ENCODE measurements around the gene CACNB4. TPM values are rescaled to one million over a fixed set of nuclear protein-coding genes. Genes with fewer than 3 reads are reported as not detected.
"Not testable (repeated sequence)": the region's sequence is repeated elsewhere in the genome, so short reads cannot be mapped to it uniquely, and the experiment has no call there.

CACNB4 gene
- total RNA-seq, 1 donor from 2014 or later, result 5.1 TPM

GRCh38 chr2:152126664-152127063 lies 27.8 kb upstream of the CACNB4 start:
- Mint-ChIP-seq H3K36me3 (ENCODE audit: unreplicated experiment) (no peaks in the 10 kb centered on the region), H3K27ac (ENCODE audit: unreplicated experiment) (no peak overlapping the region), H3K9me3 (ENCODE audit: unreplicated experiment) (no peaks in the 10 kb centered on the region), H3K4me3 (ENCODE audit: unreplicated experiment) (no peak overlapping the region), H3K4me1 (ENCODE audit: low read depth, unreplicated experiment) (no peaks in the 10 kb centered on the region), H3K27me3 (ENCODE audit: unreplicated experiment) (no peaks in the 10 kb centered on the region)
- TF ChIP-seq CTCF (IDR thresholded peaks at IDR 0.05; ENCODE audit: partially characterized antibody, unreplicated experiment), result no peak
- no peak for DNase-seq

- no peaks in the 10 kb centered on the region for H3K36me3 Mint-ChIP-seq (ENCODE audit: unreplicated experiment)
- H3K4me1 Mint-ChIP-seq (ENCODE audit: low read depth, unreplicated experiment), result no peaks in the 10 kb centered on the region
- H3K9me3 Mint-ChIP-seq (ENCODE audit: unreplicated experiment), result no peaks in the 10 kb centered on the region
- no peak overlapping the region for H3K27ac Mint-ChIP-seq (ENCODE audit: unreplicated experiment)
- TF ChIP-seq CTCF (IDR thresholded peaks at IDR 0.05; ENCODE audit: partially characterized antibody, unreplicated experiment), result no peak
- no peaks in the 10 kb centered on the region for H3K27me3 Mint-ChIP-seq (ENCODE audit: unreplicated experiment)
- H3K4me3 Mint-ChIP-seq (ENCODE audit: unreplicated experiment), result no peak overlapping the region
- no peak for DNase-seq
Observed at GRCh38 chr2:152122161-152122560, 23.3 kb upstream of the CACNB4 start.

- no peak overlapping the region for H3K27ac Mint-ChIP-seq (ENCODE audit: unreplicated experiment)
- no peaks in the 10 kb centered on the region for H3K9me3 Mint-ChIP-seq (ENCODE audit: unreplicated experiment)
- no peak overlapping the region for H3K4me3 Mint-ChIP-seq (ENCODE audit: unreplicated experiment)
- H3K36me3 Mint-ChIP-seq (ENCODE audit: unreplicated experiment), result no peaks in the 10 kb centered on the region
- no peak for DNase-seq
- no peaks in the 10 kb centered on the region for H3K27me3 Mint-ChIP-seq (ENCODE audit: unreplicated experiment)
- no peak for TF ChIP-seq CTCF (IDR thresholded peaks at IDR 0.05; ENCODE audit: partially characterized antibody, unreplicated experiment)
- H3K4me1 Mint-ChIP-seq (ENCODE audit: low read depth, unreplicated experiment), result no peaks in the 10 kb centered on the region
Observed at GRCh38 chr2:152120430-152120829, 21.6 kb upstream of the CACNB4 start.

GRCh38 chr2:152115952-152116351 lies 17.1 kb upstream of the CACNB4 start:
- no peaks in the 10 kb centered on the region for H3K9me3 Mint-ChIP-seq (ENCODE audit: unreplicated experiment)
- H3K27ac Mint-ChIP-seq (ENCODE audit: unreplicated experiment), result no peak overlapping the region
- H3K36me3 Mint-ChIP-seq (ENCODE audit: unreplicated experiment), result no peaks in the 10 kb centered on the region

GRCh38 chr2:152114366-152114765 lies 15.5 kb upstream of the CACNB4 start:
- no peak for DNase-seq
- H3K9me3 Mint-ChIP-seq (ENCODE audit: unreplicated experiment), result no peaks in the 10 kb centered on the region
- H3K4me1 Mint-ChIP-seq (ENCODE audit: low read depth, unreplicated experiment), result no peaks in the 10 kb centered on the region
- H3K27me3 Mint-ChIP-seq (ENCODE audit: unreplicated experiment), result no peaks in the 10 kb centered on the region
- no peak overlapping the region for H3K27ac Mint-ChIP-seq (ENCODE audit: unreplicated experiment)
- TF ChIP-seq CTCF (IDR thresholded peaks at IDR 0.05; ENCODE audit: partially characterized antibody, unreplicated experiment), result no peak
- no peaks in the 10 kb centered on the region for H3K36me3 Mint-ChIP-seq (ENCODE audit: unreplicated experiment)
- no peak overlapping the region for H3K4me3 Mint-ChIP-seq (ENCODE audit: unreplicated experiment)

More at GRCh38 chr2:152115952-152116351, 17.1 kb upstream of the CACNB4 start:
- TF ChIP-seq CTCF (IDR thresholded peaks at IDR 0.05; ENCODE audit: partially characterized antibody, unreplicated experiment), result no peak
- no peak for DNase-seq
- Mint-ChIP-seq H3K4me1 (ENCODE audit: low read depth, unreplicated experiment) (no peaks in the 10 kb centered on the region), H3K27me3 (ENCODE audit: unreplicated experiment) (no peaks in the 10 kb centered on the region), H3K4me3 (ENCODE audit: unreplicated experiment) (no peak overlapping the region)

GRCh38 chr2:152107140-152107539 lies 8.3 kb upstream of the CACNB4 start:
- not testable (repeated sequence) for H3K36me3 Mint-ChIP-seq (ENCODE audit: unreplicated experiment); H3K4me3 Mint-ChIP-seq (ENCODE audit: unreplicated experiment); DNase-seq; H3K9me3 Mint-ChIP-seq (ENCODE audit: unreplicated experiment); H3K4me1 Mint-ChIP-seq (ENCODE audit: low read depth, unreplicated experiment); H3K27ac Mint-ChIP-seq (ENCODE audit: unreplicated experiment); H3K27me3 Mint-ChIP-seq (ENCODE audit: unreplicated experiment)
